Astrocyte of the cerebellum (primary cell): ENCODE results near the gene CCNYL1.

Experiments
- DNase-seq: peaks from one replicate; pipeline ENCODE4 v3.0.0-alpha.2; 2011; ENCODE audit warnings: low read depth
- H3K4me3 ChIP-seq: 2 replicates; pipeline ENCODE4 v1.5.1; 2011; ENCODE audit warnings: mild to moderate bottlenecking, low read depth, low read length, moderate library complexity
- CTCF ChIP-seq: IDR thresholded peaks from 2 replicates; pipeline ENCODE4 v1.5.1; 2012; ENCODE audit warnings: low read length, low read depth, moderate library complexity, mild to moderate bottlenecking; ENCODE audit errors: missing control alignments
- in situ Hi-C: cut with HindIII; loops from 2 replicates; pipeline ENCODE4 v1.10.0; 2017; ENCODE audit warnings: low sequenced_read_pairs

CCNYL1 gene

GRCh38 chr2:207801259-207801658 is 89.8 kb downstream of the CCNYL1 start:
- DNase-seq = no peak
- no peak overlapping the region for H3K4me3 ChIP-seq
- TF ChIP-seq CTCF = no peak
- in situ Hi-C loops = no loop called here

- no peak for TF ChIP-seq CTCF
- no peak overlapping the region for H3K4me3 ChIP-seq
- in situ Hi-C loops = no loop called here
- DNase-seq = no peak
Observed at GRCh38 chr2:207802650-207803049, 91.2 kb downstream of the CCNYL1 start.
